Measurements from ENCODE around the gene B4GALT2.

B4GALT2 gene

GRCh38 chr1:43951021-43951985 is 27.7 kb upstream of the B4GALT2 start:
- TF ChIP-seq JUND (IDR thresholded peaks at IDR 0.05; ENCODE audit: low read depth) = no peak
- in situ Hi-C loops (cut with HindIII; ENCODE audit: low pct_unique_long_range_greater_than_20kb, low sequenced_read_pairs) = no loop called here
- no peak for DNase-seq (ENCODE audit: low read depth in 1 of 2, low spot score in 1 of 2)

- no peak for DNase-seq (ENCODE audit: low read depth in 1 of 2, low spot score in 1 of 2)
These were observed 26.2 kb upstream of the B4GALT2 start for GRCh38 chr1:43952731-43953346.

GRCh38 chr1:43953361-43953760 is 25.6 kb upstream of the B4GALT2 start:
- no peak for TF ChIP-seq JUND (IDR thresholded peaks at IDR 0.05; ENCODE audit: low read depth)
- DNase-seq (ENCODE audit: low read depth in 1 of 2, low spot score in 1 of 2) = no peak
- in situ Hi-C loops (cut with HindIII; ENCODE audit: low pct_unique_long_range_greater_than_20kb, low sequenced_read_pairs) = no loop called here

More at GRCh38 chr1:43952731-43953346, 26.2 kb upstream of the B4GALT2 start:
- in situ Hi-C loops (cut with HindIII; ENCODE audit: low pct_unique_long_range_greater_than_20kb, low sequenced_read_pairs) = no loop called here
- TF ChIP-seq JUND (IDR thresholded peaks at IDR 0.05; ENCODE audit: low read depth) = no peak

GRCh38 chr1:43954036-43954435 is 25.0 kb upstream of the B4GALT2 start:
- no peak for TF ChIP-seq JUND (IDR thresholded peaks at IDR 0.05; ENCODE audit: low read depth)
- DNase-seq (ENCODE audit: low read depth in 1 of 2, low spot score in 1 of 2) = no peak
- in situ Hi-C loops (cut with HindIII; ENCODE audit: low pct_unique_long_range_greater_than_20kb, low sequenced_read_pairs) = no loop called here

- TF ChIP-seq JUND (IDR thresholded peaks at IDR 0.05; ENCODE audit: low read depth) = no peak
- no peak for DNase-seq (ENCODE audit: low read depth in 1 of 2, low spot score in 1 of 2)
- in situ Hi-C loops (cut with HindIII; ENCODE audit: low pct_unique_long_range_greater_than_20kb, low sequenced_read_pairs) = no loop called here
These were observed 22.8 kb upstream of the B4GALT2 start for GRCh38 chr1:43956234-43956633.

GRCh38 chr1:43957407-43958040 is 21.5 kb upstream of the B4GALT2 start:
- DNase-seq (ENCODE audit: low read depth in 1 of 2, low spot score in 1 of 2) = no peak
- no peak for TF ChIP-seq JUND (IDR thresholded peaks at IDR 0.05; ENCODE audit: low read depth)
- in situ Hi-C loops (cut with HindIII; ENCODE audit: low pct_unique_long_range_greater_than_20kb, low sequenced_read_pairs) = no loop called here

GRCh38 chr1:43958351-43959255 is 20.4 kb upstream of the B4GALT2 start:
- TF ChIP-seq JUND (IDR thresholded peaks at IDR 0.05; ENCODE audit: low read depth) = no peak
- in situ Hi-C loops (cut with HindIII; ENCODE audit: low pct_unique_long_range_greater_than_20kb, low sequenced_read_pairs) = no loop called here
- no peak for DNase-seq (ENCODE audit: low read depth in 1 of 2, low spot score in 1 of 2)

- no peak for DNase-seq (ENCODE audit: low read depth in 1 of 2, low spot score in 1 of 2)
- in situ Hi-C loops (cut with HindIII; ENCODE audit: low pct_unique_long_range_greater_than_20kb, low sequenced_read_pairs) = no loop called here
- no peak for TF ChIP-seq JUND (IDR thresholded peaks at IDR 0.05; ENCODE audit: low read depth)
These were observed 18.2 kb upstream of the B4GALT2 start for GRCh38 chr1:43960798-43961197.

- in situ Hi-C loops (cut with HindIII; ENCODE audit: low pct_unique_long_range_greater_than_20kb, low sequenced_read_pairs) = no loop called here
- TF ChIP-seq JUND (IDR thresholded peaks at IDR 0.05; ENCODE audit: low read depth) = no peak
- DNase-seq (ENCODE audit: low read depth in 1 of 2, low spot score in 1 of 2) = no peak
These were observed 17.3 kb upstream of the B4GALT2 start for GRCh38 chr1:43961692-43962091.

GRCh38 chr1:43962324-43962723 is 16.7 kb upstream of the B4GALT2 start:
- TF ChIP-seq JUND (IDR thresholded peaks at IDR 0.05; ENCODE audit: low read depth) = no peak
- no peak for DNase-seq (ENCODE audit: low read depth in 1 of 2, low spot score in 1 of 2)
- in situ Hi-C loops (cut with HindIII; ENCODE audit: low pct_unique_long_range_greater_than_20kb, low sequenced_read_pairs) = no loop called here

GRCh38 chr1:43963006-43963405 is 16.0 kb upstream of the B4GALT2 start:
- TF ChIP-seq JUND (IDR thresholded peaks at IDR 0.05; ENCODE audit: low read depth) = no peak
- in situ Hi-C loops (cut with HindIII; ENCODE audit: low pct_unique_long_range_greater_than_20kb, low sequenced_read_pairs) = no loop called here
- DNase-seq (ENCODE audit: low read depth in 1 of 2, low spot score in 1 of 2) = no peak

GRCh38 chr1:43963890-43964289 is 15.1 kb upstream of the B4GALT2 start:
- in situ Hi-C loops (cut with HindIII; ENCODE audit: low pct_unique_long_range_greater_than_20kb, low sequenced_read_pairs) = no loop called here
- no peak for TF ChIP-seq JUND (IDR thresholded peaks at IDR 0.05; ENCODE audit: low read depth)

More at GRCh38 chr1:43963890-43964289, 15.1 kb upstream of the B4GALT2 start:
- no peak for DNase-seq (ENCODE audit: low read depth in 1 of 2, low spot score in 1 of 2)
